ENCODE measurements around the gene TIAM1.

TIAM1 gene

GRCh38 chr21:31289702-31290101, 54.4 kb downstream of the TIAM1 start:
- CTCF ChIA-PET: no interaction called here
- POLR2A ChIA-PET: no interaction called here
- DNase-seq (ENCODE audit: extremely low spot score): no peak
- TF ChIP-seq CTCF (IDR thresholded peaks at IDR 0.05; ENCODE audit: control extremely low read depth, extremely low read depth, low read depth, missing control alignments): no peak

- no peak for DNase-seq (ENCODE audit: extremely low spot score)
- TF ChIP-seq CTCF (IDR thresholded peaks at IDR 0.05; ENCODE audit: control extremely low read depth, extremely low read depth, low read depth, missing control alignments): no peak
- ChIA-PET CTCF (interaction anchor here (1.0 kb wide), 1 partner anchor 25 kb away, joined by 3 read pairs; no protein-coding TSS in a partner anchor), POLR2A (no interaction called here)
Measured at GRCh38 chr21:31288191-31288590, 55.9 kb downstream of the TIAM1 start.

- no peak for DNase-seq (ENCODE audit: extremely low spot score)
- no peak for TF ChIP-seq CTCF (IDR thresholded peaks at IDR 0.05; ENCODE audit: control extremely low read depth, extremely low read depth, low read depth, missing control alignments)
- ChIA-PET CTCF (interaction anchor here (1.0 kb wide), 1 partner anchor 26 kb away, joined by 3 read pairs; no protein-coding TSS in a partner anchor), POLR2A (no interaction called here)
Measured at GRCh38 chr21:31287201-31287600, 56.9 kb downstream of the TIAM1 start.

- POLR2A ChIA-PET: no interaction called here
- DNase-seq (ENCODE audit: extremely low spot score): no peak
- CTCF ChIA-PET: interaction anchor here (0.9 kb wide), 1 partner anchor 21 kb away, joined by 3 read pairs; no protein-coding TSS in a partner anchor
Measured at GRCh38 chr21:31286621-31287020, 57.4 kb downstream of the TIAM1 start.

GRCh38 chr21:31284797-31285397, 59.2 kb downstream of the TIAM1 start:
- POLR2A ChIA-PET: no interaction called here
- DNase-seq (ENCODE audit: extremely low spot score): no peak
- CTCF ChIA-PET: interaction anchor here (1.3 kb wide), 1 partner anchor 9 kb away, joined by 3 read pairs; no protein-coding TSS in a partner anchor
- no peak for TF ChIP-seq CTCF (IDR thresholded peaks at IDR 0.05; ENCODE audit: control extremely low read depth, extremely low read depth, low read depth, missing control alignments)

More at GRCh38 chr21:31286621-31287020, 57.4 kb downstream of the TIAM1 start:
- TF ChIP-seq CTCF (IDR thresholded peaks at IDR 0.05; ENCODE audit: control extremely low read depth, extremely low read depth, low read depth, missing control alignments): no peak

- POLR2A ChIA-PET: no interaction called here
- TF ChIP-seq CTCF (IDR thresholded peaks at IDR 0.05; ENCODE audit: control extremely low read depth, extremely low read depth, low read depth, missing control alignments): no peak
- no peak for DNase-seq (ENCODE audit: extremely low spot score)
- CTCF ChIA-PET: no interaction called here
Measured at GRCh38 chr21:31283025-31283424, 61.0 kb downstream of the TIAM1 start.
